Activated CD4-positive, alpha-beta T cell treated with anti-CD3 and anti-CD28 coated beads, Interleukin-2, Interleukin-6, amounts not matched to agents 100 ng/mL and 50 ng/mL, durations not matched to agents 16 hours and 8 hours (primary cell): ENCODE results near the gene UBXN11.

Experiments
- DNase-seq: peaks from one replicate; pipeline ENCODE4 v3.0.0-alpha.2; 2020

UBXN11 gene

DNA sequence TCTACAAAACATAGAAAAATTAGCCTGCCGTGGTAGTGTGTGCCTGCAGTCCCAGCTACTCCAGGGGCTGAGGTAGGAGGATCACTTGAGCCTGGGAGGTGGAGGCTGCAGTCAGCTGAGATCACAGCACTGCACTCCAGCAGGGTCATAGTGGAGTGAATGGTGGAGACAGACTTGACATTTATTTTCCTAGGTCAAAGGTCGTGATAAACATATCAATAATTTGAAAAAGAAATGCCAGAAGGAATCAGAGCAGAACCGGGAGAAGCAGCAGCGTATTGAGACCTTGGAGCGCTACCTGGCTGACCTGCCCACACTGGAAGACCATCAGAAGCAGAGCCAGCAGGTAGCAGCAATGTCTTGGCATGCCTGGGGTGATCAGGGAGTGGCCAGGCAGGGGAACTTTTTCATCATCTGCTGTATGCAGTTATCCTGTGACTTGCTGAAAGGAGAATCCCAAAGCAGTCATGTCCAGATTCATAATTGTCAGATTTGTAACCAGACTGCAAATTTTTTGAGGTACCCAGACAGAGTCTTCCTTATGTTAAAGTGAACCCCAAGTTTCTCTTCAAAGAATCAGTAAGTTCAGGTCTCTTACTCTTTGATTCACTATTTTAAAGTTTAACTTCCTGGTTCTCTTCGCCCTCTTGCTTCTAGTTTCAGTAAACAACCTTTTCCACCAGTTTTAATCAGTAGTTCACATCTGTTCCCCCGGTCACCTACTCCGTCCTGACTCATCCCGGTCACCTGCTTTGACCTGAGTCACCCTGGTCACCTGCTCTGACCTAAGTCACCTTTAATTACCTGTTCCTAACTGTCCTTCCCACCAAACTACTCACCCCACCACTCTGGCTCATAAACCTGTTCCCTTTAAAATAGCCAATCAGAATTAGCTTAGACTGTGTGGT lies 37.9 kb downstream of the UBXN11 start:
- no peak for DNase-seq

DNA sequence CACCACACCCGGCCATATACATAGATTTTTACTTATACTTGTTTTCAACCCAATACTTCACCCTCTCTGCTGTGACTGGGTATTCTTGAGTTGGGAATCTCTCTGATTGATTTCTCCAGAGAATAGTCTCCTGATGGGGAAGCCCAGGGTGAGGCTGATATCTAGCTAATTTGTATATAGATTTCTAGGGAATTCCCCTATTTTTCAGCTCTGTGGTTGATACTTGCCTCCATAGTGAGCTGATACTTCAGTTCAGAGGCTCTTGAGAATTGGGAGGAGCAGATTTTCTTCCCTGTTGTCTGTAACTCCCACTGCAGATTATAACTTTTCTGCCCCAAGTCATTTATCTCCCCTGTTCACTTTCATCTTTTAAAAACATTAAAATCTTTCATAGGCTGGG lies 41.0 kb downstream of the UBXN11 start:
- no peak for DNase-seq

DNA sequence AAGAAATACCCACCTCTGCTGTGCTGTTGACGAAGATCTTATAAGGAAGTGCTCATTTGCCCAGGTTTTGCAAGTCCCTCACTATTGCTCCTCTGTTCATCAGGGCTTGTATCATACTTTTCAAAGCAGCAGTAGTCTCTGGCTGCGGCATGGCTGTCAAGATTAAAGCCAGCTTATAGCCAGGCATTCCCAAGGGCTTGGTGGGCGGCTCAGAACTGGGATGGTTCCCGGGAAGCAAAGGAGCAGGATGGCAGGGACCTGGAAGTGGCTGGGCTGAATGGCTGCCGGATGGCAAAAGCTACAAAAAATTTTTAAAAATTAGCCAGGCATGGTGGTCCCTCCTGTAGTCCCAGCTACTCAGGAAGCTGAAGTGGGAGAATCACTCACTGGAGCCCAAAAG lies 43.2 kb downstream of the UBXN11 start:
- DNase-seq = no peak

DNA sequence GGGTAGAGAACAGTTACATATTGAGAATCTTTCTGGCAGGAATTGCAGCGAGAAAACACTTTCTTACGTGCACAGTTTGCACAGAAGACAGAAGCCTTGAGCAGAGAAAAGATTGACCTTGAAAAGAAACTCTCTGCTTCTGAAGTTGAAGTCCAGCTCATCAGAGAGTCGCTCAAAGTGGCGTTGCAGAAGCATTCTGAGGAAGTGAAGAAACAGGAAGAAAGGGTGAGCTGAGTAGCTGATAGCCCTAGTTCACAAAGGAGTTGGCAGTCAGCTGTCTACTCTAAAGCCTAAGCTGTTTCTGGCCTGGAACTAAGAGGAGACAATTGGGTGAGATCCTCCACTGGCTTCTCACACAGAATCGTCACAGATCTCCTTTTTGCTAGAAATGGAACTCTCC lies 46.9 kb downstream of the UBXN11 start:
- no peak for DNase-seq

DNA sequence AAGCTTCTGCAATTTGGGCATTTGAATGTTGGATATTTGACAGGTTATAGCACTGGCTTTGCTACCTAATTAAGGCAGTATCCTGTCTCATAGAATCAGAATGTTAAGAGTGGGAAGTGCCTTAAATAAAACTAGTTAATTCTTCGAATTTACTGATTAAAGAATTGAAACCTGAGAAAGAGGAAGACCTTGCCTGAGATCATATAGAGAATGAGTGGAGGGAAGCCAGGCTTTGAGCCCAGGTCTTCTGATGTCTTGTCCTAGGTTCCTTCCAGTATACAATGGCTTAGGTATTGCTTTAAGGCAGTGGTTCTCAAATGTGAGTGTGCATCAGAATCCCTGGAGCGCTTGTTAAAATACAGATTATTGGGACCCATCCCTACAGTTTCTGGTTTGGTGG lies 47.4 kb downstream of the UBXN11 start:
- no peak for DNase-seq

DNA sequence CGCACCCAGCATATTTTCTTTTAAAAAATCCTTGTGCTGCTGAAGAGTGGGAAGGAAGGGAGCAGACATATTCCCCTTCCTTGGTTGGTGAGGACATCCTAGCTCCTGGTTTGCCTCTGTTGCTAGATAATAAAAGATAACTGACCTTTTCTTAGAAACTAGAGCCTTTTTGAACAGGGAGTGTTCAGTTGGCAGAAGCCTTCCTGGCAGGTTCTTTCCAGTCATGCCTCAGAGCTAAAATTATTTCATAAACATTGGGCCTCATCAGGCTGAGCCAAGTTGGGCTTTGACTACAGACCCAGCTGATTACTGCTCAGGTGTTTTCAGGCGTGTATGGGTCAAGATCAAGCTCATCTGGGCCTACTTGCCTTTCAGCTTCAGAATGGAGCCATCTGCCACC lies 49.2 kb downstream of the UBXN11 start:
- DNase-seq = no peak

DNA sequence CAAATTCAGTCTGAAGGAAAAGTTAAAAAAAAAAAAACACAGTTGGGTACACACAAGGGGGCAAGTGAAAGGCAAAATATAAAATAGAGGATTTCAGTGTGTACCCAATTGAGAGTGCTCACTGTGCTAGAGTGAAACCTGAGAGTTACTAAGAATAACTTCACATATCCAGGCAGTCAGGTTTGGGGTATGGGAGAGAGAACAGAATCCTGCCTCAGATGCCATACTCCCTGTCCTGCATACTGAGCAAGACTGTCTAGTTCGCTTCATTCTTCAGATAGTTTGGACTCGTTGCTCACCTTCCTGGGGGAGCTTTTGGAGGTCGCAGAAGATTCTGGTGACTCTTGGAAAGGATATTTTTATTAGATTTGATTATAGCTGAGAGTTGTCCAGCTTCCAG lies 52.0 kb downstream of the UBXN11 start:
- DNase-seq = no peak

DNA sequence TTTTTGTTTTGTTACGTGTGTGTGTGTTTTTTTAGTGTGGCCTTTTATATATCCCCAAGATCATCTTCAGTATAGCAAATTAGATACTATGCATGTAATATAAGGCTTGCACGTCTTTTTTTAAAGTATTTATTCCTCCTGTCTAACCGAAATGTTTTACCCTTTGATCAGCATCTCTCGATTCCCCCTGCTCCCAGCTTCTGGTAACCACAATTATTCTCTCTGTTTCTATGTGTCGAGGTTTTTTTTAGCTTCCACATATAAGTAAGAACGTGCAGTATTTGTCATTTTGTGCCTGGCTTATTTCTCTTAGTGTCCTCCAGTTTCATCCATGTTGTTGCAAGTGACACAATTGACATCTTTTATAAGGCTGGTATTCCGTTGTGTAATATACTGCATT lies 53.7 kb downstream of the UBXN11 start:
- DNase-seq = no peak

DNA sequence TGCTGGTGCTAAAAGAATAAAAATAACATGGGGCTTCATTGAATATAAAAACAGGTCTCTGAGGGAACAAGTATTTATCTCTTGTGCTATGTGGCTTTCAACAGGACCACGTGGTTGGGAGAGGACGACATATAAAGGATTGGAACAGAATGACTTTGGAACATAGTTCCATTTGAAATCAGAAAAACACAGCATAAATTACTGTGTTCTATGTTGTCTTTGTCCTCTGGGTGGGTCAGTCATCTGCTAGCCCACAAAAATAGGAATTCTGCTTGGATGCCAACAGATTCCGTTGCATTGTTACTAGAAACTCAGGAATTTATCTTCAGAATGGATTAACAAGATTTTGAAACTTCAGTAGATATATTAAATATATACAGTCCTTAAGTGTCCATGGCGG lies 66.5 kb downstream of the UBXN11 start:
- no peak for DNase-seq

DNA sequence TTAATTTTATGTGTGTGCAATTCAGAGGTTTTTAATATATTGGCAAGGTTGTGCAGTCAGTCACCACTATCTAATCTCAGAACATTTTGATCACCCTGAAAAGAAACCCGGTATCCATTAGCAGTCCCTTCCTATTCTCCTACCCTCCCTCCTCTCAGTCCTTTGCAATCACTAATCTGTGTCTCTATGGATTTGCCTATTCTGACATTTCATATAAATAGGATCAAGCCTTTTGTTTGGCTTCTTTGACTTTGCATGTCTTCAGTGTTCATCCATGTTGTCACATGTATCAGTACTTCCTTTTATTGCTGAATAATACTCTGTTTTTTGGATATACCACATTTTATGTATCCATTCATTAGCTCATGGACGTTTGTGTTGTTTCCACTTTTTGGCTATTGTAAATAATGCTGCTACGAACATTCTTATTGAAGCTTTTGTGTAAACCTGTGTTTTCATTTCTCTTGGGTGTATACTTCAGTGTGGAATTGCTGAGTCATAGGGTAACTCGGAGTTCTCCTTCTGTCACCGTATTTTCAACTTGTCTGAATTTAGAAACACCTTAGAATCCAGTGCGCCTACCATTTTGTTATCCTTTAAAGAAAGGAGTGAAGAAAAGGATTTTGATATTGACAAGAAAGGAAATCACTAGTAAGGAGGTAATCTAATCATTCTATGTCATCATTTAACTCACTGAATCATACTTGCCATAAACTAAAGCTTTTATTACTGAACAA lies 69.0 kb downstream of the UBXN11 start:
- DNase-seq = peak; percentile 33

DNA sequence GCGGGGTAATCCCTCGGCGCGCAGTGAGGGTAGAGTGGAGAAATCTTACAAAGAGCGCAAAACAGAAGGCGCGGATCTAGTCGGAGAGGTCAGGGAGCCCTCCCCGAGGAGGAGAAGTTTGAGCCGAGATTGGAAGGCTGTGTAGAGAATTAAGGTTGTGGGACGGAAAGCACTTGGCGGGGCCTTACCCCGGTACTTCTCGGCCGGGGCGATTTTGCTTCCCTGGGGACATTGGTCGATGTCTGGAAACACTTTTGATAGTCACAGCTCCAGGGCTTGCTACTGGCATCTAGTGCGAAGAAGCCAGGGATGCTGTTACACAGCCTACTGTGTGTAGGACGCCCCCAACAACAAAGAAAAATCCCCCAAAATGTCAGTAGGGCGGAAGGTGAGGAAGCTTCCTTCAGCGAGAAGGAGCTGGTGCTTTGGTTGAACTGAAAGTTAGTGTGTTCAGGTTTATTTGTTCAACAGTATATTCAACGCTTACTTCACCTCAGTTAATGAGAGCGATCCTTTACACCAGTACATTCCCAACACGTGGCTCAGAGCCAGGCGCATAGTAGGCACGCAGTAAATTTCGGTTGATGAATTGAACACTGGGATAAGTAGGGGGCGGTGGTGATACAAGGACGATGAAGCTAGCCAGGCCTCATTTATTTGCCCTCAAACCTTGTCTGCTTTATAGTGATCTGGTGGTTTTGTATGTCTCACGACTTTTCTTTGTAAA lies 71.6 kb downstream of the UBXN11 start:
- peak; percentile 40 for DNase-seq

DNA sequence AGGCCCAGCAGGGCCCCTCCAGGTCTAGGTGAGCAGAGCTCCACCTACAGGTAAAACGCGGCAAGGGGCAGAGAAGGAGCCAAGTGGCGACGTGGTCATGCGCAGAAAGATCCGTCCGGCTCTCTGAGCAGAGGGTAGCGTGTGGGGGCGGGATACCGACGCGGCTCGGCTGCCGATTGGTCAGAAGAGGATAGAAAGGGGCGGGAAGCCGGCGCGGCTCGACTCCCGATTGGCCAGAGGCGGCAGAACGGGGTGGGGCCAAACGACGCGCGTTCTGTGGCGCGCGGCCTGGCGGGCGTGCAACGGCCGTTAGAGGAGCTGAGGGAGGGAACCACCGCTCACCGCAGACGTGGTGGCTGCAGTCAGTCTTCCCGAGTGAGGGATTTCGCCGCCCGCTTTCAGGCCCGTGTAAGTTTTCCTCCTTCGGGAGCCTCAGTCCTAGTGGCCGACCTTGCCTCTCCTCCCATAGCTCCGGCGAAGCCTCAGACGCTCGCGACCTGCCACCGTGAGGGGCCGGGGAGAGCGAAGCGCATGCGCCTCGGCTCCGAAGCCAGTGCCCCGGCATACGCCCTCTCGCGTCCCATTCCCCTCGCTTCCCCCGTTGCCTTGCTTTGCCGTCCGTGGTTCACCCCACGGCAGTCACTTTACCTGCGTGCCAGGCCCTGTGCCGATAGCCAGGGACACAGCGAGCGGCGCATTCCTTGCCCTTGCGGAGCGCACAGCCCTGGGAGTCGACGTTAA lies 72.4 kb downstream of the UBXN11 start, which contains the start of gene CEP85:
Gene CEP85 (plus strand): TSS at position 298 of the 741 bp plus-strand sequence. CDS start 5,584 bp downstream, outside the sequence.
- DNase-seq = peak; percentile 99
